HTR-8/SVneo (cell line): ENCODE measurements around the gene PRAC2.

Experiments used
- DNase-seq: peaks from one replicate; pipeline ENCODE4 v3.0.0; 2011; ENCODE audit warnings: low spot score, mixed read lengths; ENCODE audit not compliant: insufficient read length
- FAIRE-seq: peaks from 2 replicates; lab custom pipeline; 2011; peaks lifted over from hg19 to GRCh38; lab: Jason Lieb, UNC

The PRAC2 gene

GRCh38 chr17:48719642-48720265, 3.2 kb upstream of the PRAC2 start:
- no peak for DNase-seq
- FAIRE-seq = no peak

GRCh38 chr17:48720266-48721008, 2.5 kb upstream of the PRAC2 start:
- DNase-seq (no peak), FAIRE-seq (no peak)

DNA sequence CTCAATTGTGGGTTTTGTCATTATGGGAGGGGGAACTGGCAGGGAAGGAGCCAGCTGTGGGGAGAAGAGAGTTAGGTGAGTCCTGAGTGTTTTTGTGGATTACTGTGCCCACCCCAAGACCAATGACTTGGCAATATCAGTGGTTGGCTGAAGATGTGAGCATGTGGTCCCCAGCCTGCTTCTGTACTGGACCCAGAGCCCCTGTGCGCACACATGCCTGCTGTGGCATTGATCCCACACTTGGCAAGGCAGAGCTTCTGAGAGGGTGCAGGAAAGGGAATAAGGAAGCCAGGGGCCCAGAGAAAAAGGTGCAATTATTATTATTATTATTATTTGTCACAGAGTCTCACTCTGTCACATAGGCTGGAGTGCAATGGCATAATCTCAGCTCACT, 2.0 kb upstream of the PRAC2 start:
- FAIRE-seq (no peak), DNase-seq (no peak)

DNA sequence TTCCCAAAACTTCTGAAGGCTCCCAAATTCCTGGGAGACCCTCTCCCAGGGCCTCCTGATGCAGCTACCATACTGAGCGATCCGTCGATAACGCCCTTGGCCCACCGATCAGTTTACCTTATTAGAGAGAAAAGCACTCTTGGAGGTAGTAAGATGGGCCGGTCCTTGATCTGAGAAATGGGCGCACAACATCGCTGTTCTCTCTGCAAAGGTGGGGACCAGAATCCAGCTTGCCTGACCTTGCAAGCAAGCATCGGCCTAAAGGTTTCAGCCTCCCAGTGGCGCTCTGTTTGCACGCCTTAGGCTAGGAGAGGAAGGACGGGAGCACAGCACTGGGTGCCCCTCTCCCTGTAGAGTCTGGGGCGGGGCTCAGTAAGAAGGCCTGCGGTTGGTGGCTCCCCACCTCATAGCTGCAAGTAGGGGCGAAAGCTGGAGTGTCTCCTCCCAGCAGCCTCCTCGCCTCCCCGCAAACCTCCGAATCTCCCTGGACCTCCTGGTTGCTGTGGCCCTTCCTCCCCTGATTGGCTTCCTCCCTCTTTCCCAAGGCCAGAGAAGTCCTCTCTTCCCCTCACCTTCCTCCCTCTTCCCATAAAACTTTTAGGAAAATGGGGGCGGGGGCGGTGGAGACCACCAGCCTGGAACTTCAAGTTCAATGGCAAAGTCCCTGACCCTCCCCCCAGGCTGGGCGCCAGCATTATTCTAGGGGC, 631 bp upstream of the PRAC2 start, which contains the start of gene PRAC1:
PRAC1 (minus strand) TSS at position 318 of the 707 bp plus-strand sequence; CDS start at position 192, 126 bp downstream.
- no peak for FAIRE-seq

DNA sequence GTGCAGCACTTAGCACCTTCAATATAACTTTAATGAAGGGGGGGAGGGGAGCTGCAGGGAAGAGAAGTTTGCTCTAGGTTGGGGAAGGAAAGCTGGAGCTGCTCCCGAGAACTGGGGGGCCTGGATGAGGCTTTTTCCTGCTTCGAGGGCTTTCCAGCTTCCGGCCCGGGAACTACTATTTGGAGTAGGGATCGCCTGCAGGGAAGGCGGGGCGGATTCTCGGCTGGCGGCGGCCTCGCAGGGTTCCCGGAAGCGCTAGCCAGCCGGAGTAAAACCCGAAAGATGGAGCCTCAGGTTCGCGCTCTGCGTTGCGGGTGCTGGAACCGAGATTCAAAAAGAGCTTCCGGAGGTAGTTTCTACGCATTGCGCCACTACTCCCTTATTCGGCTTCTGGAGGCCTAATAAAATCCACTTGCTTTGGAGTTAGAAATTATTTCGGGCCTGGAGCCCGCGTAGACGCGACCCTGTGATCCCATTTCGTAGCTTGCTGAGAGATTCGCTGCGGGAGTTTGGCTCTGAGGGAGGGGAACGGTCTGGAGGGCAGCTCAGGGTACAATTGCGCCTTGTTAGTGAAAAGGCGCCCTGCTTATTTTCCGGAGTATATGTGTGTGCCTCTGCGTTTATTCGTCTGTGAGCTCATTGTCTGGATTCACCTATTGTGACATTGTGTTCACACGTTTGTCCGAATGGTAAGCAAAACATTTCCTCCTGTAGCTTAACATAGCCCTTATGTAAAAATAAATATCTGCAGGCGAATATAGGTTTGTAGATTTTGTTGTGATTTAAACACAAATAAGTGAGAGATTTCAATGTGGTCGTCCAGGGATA, 652 bp downstream of the PRAC2 start:
- peak; percentile 93 for FAIRE-seq
- no peak for DNase-seq

More for the DNA sequence above, 631 bp upstream of the PRAC2 start, which contains the start of gene PRAC1:
- no peak for DNase-seq

GRCh38 chr17:48724251-48725003, 1.4 kb downstream of the PRAC2 start:
- FAIRE-seq = no peak

GRCh38 chr17:48725004-48725287, 2.0 kb downstream of the PRAC2 start:
- DNase-seq (no peak), FAIRE-seq (no peak)

More at GRCh38 chr17:48724251-48725003, 1.4 kb downstream of the PRAC2 start:
- peak; percentile 85 for DNase-seq

DNA sequence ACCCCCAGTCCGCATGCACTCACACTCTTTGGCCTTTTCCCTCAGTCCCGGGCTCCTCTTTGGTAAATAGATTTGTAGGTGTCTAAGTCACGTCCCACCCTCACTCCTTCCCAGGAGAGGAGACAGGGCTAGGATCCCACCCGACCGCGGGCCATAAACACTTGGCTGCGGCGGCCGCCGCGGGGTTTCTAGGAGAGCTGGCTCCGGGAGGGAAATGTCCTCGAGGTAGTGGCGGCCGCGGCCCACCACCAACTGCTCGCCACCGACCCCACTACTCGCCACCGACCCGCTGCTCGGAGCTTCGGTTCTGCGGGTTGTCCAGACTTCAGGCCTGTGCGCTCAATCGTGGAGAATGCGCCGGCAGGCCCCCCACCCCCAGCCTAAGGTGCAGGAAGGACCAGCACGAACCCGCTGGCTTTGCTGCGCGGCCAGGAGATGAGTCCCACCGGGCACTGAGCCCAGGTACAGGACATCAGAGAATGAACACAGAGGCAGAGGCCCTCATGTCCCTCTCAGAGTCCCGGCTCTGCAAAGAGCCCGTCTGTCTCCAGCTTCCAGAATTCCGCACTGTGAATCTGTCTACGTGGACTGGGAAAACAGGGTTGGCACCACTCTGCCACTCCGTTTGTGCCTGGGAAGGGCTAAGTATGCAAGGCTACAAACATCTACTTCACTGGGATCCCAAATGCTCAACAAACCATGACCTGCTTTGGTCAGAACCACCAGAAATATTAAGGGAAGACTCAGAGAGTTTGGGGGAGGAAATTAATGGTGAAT, 2.5 kb downstream of the PRAC2 start:
- DNase-seq = no peak

GRCh38 chr17:48726114-48726915, 3.3 kb downstream of the PRAC2 start:
- FAIRE-seq (no peak), DNase-seq (no peak)

More for the DNA sequence above, 2.5 kb downstream of the PRAC2 start:
- FAIRE-seq = no peak

DNA sequence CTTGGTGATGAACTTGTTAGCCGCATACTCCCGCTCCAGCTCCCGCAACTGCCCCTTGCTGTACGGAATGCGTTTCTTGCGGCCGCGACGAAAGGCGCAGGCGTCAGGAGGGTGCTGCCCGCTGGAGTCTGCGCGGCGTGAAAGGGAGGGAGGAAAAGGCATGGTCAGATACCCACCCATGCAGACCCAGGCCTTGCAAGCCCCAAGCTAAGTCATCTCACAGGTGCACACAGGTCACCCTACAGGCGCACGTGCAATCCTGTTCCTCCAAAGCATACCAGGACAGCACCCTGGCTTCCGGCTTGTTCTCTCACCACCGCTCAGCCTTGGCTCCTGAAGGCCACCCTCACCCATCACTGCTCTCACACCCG, 3.9 kb downstream of the PRAC2 start:
- FAIRE-seq (peak; percentile 20), DNase-seq (no peak)

- FAIRE-seq (no peak), DNase-seq (no peak)
Observed at GRCh38 chr17:48727415-48728175, 4.6 kb downstream of the PRAC2 start.

DNA sequence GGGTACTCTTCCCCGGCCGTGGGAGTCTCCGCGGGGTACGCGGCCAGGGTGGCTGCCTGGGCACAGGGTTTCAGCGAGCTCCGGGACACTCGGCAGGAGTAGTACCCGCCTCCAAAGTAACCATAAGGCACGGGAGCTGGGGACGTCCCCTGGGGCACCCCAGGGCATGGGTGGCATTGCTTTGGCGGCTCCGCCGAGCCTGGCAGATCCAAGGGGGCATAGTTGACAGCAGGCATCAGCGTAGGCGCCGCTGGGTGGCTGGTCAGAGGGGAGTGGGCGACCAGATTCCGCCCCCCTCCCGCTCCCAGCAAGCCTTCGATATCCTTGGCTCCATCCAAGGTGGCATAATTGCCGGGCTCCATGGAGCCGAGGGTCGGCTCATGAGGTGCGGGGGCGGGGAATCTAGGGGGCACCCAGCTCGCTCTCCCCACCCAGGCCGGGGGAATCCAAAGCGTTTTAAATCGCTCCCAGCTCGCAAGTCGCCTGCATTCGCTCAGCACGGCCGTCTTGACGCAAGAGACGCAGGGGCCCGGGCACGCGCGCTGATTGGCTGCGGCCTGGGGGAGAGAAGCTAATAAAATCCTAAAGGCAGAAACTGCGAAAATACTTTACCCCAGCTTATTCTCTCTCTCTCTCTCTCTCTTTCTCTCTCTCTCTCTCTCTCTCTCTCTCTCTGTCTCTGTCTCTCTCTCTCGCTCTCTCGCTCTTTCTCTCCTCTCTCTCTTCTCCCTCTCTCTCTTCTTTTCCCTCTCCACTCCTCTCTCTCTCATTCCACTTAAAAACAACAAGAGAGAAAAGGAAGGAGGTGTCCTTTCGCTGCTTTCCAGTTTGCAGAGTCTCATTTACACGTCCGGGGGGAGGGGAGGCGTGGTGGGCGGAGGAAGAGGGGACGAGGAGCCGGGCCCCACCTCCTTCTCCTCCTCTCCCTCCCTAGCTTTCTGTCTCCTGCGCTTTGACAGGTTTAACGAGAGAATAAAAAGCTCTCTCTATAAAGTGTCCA, 5.5 kb downstream of the PRAC2 start, which contains the start of gene HOXB13:
HOXB13 (minus strand) TSS at position 519 of the 1,000 bp plus-strand sequence; CDS start at position 362, 157 bp downstream.
- peak; percentile 31 for FAIRE-seq
- peak; percentile 86 for DNase-seq

DNA sequence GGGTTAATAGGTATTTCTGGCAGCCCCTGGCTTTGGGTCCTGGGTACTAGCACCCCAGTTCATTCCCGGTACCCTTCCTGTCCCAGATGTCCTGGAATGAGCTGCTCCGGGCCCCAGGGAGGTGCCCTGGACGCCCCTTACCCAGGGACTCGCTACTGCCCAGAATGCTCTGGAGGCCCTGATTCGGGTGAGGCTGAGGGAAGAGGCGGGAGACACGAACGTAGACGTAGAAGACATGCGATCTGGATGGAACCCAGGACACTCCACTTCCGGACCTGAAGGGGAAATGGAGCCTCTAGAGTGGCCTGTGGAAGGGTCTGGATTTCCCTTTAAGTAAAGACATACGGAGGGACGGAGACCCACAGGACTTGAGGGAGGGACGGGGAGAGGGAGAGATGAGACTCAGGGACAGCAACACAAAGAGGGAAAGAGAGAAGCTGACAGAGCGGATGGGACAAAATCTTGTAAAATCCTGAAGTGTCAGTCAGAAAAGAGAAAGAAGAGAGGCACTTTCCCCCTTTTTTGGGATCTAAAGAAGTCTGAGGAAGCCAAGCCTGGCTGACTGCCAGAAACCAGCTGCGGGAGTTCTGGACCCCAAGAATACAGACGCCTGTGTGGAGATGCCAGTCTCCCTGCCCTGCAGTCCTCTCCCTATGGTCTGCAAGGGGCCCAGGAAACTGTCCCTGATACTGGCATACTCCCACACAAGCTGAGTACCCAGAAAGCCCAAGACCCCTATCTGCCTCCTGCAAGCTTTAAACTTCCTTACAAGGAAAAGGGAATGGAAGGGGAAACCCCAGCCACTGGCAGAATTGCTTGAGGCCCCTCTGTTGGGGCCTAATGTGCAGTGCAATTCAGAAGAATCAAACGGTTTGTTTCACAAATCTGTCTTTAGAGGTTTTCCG, 6.6 kb downstream of the PRAC2 start:
- FAIRE-seq (peak; percentile 58), DNase-seq (no peak)

DNA sequence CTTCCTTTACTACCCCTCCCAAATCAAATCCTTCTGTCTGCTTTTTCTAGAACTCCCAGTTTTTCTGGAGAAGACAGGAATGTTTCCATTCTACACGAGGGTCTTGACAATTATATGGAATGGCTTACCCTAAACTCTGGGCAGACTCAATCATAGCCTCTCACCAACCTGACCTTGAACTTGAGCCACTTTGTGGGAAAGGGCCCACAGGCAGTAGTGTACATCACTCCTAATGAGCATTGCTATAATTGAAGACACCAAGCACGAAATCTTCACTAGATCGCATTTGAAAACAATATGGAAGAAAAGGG, 7.2 kb downstream of the PRAC2 start:
- FAIRE-seq = peak; percentile 55
- DNase-seq = no peak

DNA sequence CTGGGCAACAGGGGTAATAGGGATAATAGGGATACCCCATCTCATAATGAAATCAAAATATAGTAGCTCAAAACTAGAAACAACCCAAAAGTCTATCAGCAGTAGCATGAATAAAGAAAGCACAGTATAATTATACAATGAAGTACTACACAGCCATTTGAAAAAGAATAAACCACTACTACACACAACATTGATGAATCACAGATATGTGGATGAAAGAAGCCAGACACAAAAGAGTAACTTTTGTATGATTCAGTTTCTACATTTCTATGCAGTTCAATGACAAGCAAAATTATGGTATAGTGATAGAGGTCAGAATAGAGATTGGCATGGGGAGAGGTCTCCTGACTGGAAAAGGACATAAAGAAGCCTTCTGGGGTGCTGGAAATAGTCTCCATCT, 8.4 kb downstream of the PRAC2 start:
- DNase-seq (no peak), FAIRE-seq (no peak)
